NCI-H1436 treated with DMSO at 0.1 percent for 48 hours (cell line): Measurements from ENCODE around the gene WFS1.

ENCODE experiments used
- DNase-seq: peaks from one replicate; lab custom pipeline; 2025; lab: John Stamatoyannopoulos, UW

WFS1 gene

GRCh38 chr4:6298852-6299251, 29.2 kb downstream of the WFS1 start:
- no peak for DNase-seq

GRCh38 chr4:6299875-6300274, 30.2 kb downstream of the WFS1 start:
- no peak for DNase-seq

GRCh38 chr4:6300359-6300758, 30.7 kb downstream of the WFS1 start:
- no peak for DNase-seq

GRCh38 chr4:6301051-6301731, 31.5 kb downstream of the WFS1 start:
- no peak for DNase-seq

- no peak for DNase-seq
These were observed 32.2 kb downstream of the WFS1 start for GRCh38 chr4:6301732-6302442.

GRCh38 chr4:6302869-6303268, 33.2 kb downstream of the WFS1 start:
- DNase-seq: no peak

- DNase-seq: no peak
These were observed 34.3 kb downstream of the WFS1 start for GRCh38 chr4:6303943-6304342.

- DNase-seq: no peak
These were observed 36.6 kb downstream of the WFS1 start for GRCh38 chr4:6306299-6306698.

GRCh38 chr4:6307230-6307629, 37.6 kb downstream of the WFS1 start:
- no peak for DNase-seq

GRCh38 chr4:6307891-6308290, 38.2 kb downstream of the WFS1 start:
- DNase-seq: no peak

- DNase-seq: peak; percentile 1
These were observed 39.4 kb downstream of the WFS1 start for GRCh38 chr4:6308899-6309643.

GRCh38 chr4:6309777-6310176, 40.1 kb downstream of the WFS1 start:
- no peak for DNase-seq

GRCh38 chr4:6313216-6313615, 43.6 kb downstream of the WFS1 start:
- no peak for DNase-seq

GRCh38 chr4:6316461-6317003, 46.9 kb downstream of the WFS1 start:
- DNase-seq: no peak

GRCh38 chr4:6318206-6318605, 48.6 kb downstream of the WFS1 start:
- DNase-seq: no peak

- no peak for DNase-seq
These were observed 50.0 kb downstream of the WFS1 start for GRCh38 chr4:6319530-6320150.

GRCh38 chr4:6320663-6321062, 51.0 kb downstream of the WFS1 start:
- DNase-seq: no peak

GRCh38 chr4:6321361-6321760, 51.7 kb downstream of the WFS1 start:
- DNase-seq: no peak

GRCh38 chr4:6322067-6322760, 52.6 kb downstream of the WFS1 start:
- DNase-seq: no peak

GRCh38 chr4:6322761-6323566, 53.3 kb downstream of the WFS1 start:
- DNase-seq: no peak

- no peak for DNase-seq
These were observed 54.9 kb downstream of the WFS1 start for GRCh38 chr4:6324461-6324998.
